HCT116 (cell line): Measurements from ENCODE around the gene INPPL1. TPM values are rescaled to one million over a fixed set of nuclear protein-coding genes. Genes with fewer than 3 reads are reported as not detected.
A peak's percentile ranks its signal among the peaks of the same experiment; 100 is the strongest.

ENCODE experiments used
- ATAC-seq: fragments of 200-7000 bp; cut with Tn5 transposase; 2 replicates; pipeline ENCODE4 v1.9.1; 2020; ENCODE audit warnings: mild to moderate bottlenecking, moderate library complexity
- BruUV-seq: library from RNA; stranded (reverse); fragments of 400-500 nt; replicated peaks from 2 replicates; lab custom pipeline; 2021; lab: Mats Ljungman, UMichigan
- CTCF ChIA-PET: fragments of 300-600 bp; sonication (Branson Sonifier 250); formaldehyde crosslinking; loops from one replicate; lab custom pipeline; 2021; ENCODE audit warnings: antibody characterized with exemption; lab: Charles Lee
- POLR2A ChIA-PET: fragments of 300-600, 350-600 bp; sonication (Branson Sonifier 250); formaldehyde crosslinking; loops from one replicate; lab custom pipeline; 2021; ENCODE audit warnings: antibody characterized with exemption; lab: Charles Lee
- RAD21 ChIA-PET, 2 experiments: fragments of 300-600 bp; sonication (Branson Sonifier 250); formaldehyde crosslinking; loops; one replicate each; lab custom pipeline; 2023; ENCODE audit warnings: low total read pairs in 2 of 2; ENCODE audit not compliant: uncharacterized antibody in 2 of 2, unreplicated experiment in 2 of 2, low non-redundant PET in 1 of 2; lab: Charles Lee
- DNase-seq: peaks from one replicate; pipeline ENCODE4 v3.0.0-alpha.2; 2010; ENCODE audit warnings: low read depth, low spot score
- H2AFZ ChIP-seq: fragments of 200-600 bp; shearing (Covaris generic), sonication (generic); 2 replicates; pipeline ENCODE4 v1.6.1; 2017; ENCODE audit warnings: low read depth, mixed run types, mixed read lengths, antibody characterized with exemption, low read length; ENCODE audit not compliant: poor library complexity, severe bottlenecking
- H3K27ac ChIP-seq: 2 replicates; pipeline ENCODE4 v1.5.1; 2012; ENCODE audit warnings: low read depth, low read length
- H3K27me3 ChIP-seq: fragments of 200-600 bp; sonication (generic); 2 replicates; pipeline ENCODE4 v1.6.1; 2016; ENCODE audit warnings: mixed run types, low read length, mixed read lengths; ENCODE audit not compliant: insufficient read depth
- H3K36me3 ChIP-seq, 2 experiments: fragments of 200-500 bp in 1 of 2; fragments of 200-600 bp in 1 of 2; sonication (Bioruptor generic) in 1 of 2; sonication (generic) in 1 of 2; 2 replicates each; pipeline versions ENCODE4 v1.5.1 to v1.6.1; 2014 to 2016; ENCODE audit warnings: low read length in 2 of 2, inconsistent platforms in 1 of 2, mixed read lengths in 1 of 2, mixed run types in 1 of 2; ENCODE audit not compliant: insufficient read depth in 2 of 2, control insufficient read depth in 1 of 2
- H3K4me1 ChIP-seq, 2 experiments: fragments of 200-600 bp in 1 of 2; sonication (generic) in 1 of 2; 2 replicates each; pipeline versions ENCODE4 v1.5.1 to v1.6.1; 2012 to 2017; ENCODE audit warnings: low read length in 2 of 2, inconsistent platforms in 1 of 2, mild to moderate bottlenecking in 1 of 2, mixed read lengths in 1 of 2, mixed run types in 1 of 2, moderate library complexity in 1 of 2; ENCODE audit not compliant: insufficient read depth in 2 of 2, control insufficient read depth in 1 of 2
- H3K4me2 ChIP-seq: fragments of 200-600 bp; sonication (generic); 2 replicates; pipeline ENCODE4 v1.6.1; 2017; ENCODE audit warnings: mixed run types, low read length, mixed read lengths
- H3K4me3 ChIP-seq, 2 experiments: fragments of 200-600 bp in 1 of 2; sonication (generic) in 1 of 2; replicated peaks in 1 of 2; 2 replicates each; pipeline ENCODE4 v1.5.1; 2011 to 2016; ENCODE audit warnings: low read length in 2 of 2, control low read depth in 1 of 2, low read depth in 1 of 2, mild to moderate bottlenecking in 1 of 2, mixed read lengths in 1 of 2, mixed run types in 1 of 2
- H3K79me2 ChIP-seq: fragments of 200-600 bp; sonication (generic); 2 replicates; pipeline ENCODE4 v1.6.1; 2017; ENCODE audit warnings: mild to moderate bottlenecking, mixed run types, low read length, moderate library complexity, mixed read lengths; ENCODE audit not compliant: insufficient read depth
- H3K9ac ChIP-seq: fragments of 200-600 bp; sonication (generic); 2 replicates; pipeline ENCODE4 v1.6.1; 2016; ENCODE audit warnings: low read length, mixed read lengths
- H3K9me2 ChIP-seq: fragments of 200-600 bp; sonication (generic), shearing (Covaris generic); 2 replicates; pipeline ENCODE4 v1.6.1; 2017; ENCODE audit warnings: mixed run types, mild to moderate bottlenecking, moderate library complexity; ENCODE audit not compliant: insufficient read depth
- H3K9me3 ChIP-seq, 2 experiments: fragments of 200-500 bp in 1 of 2; fragments of 200-600 bp in 1 of 2; sonication (Bioruptor generic) in 1 of 2; sonication (generic) in 1 of 2; 2 replicates each; pipeline ENCODE4 v1.6.1; 2014 to 2017; ENCODE audit warnings: low read length in 2 of 2, mixed read lengths in 2 of 2, inconsistent platforms in 1 of 2, low read depth in 1 of 2, mild to moderate bottlenecking in 1 of 2, mixed run types in 1 of 2, moderate library complexity in 1 of 2; ENCODE audit not compliant: control insufficient read depth in 1 of 2, insufficient read depth in 1 of 2
- H4K20me1 ChIP-seq: fragments of 200-600 bp; sonication (generic), shearing (Covaris generic); 2 replicates; pipeline ENCODE4 v1.6.1; 2017; ENCODE audit warnings: mixed run types, mild to moderate bottlenecking, moderate library complexity; ENCODE audit not compliant: insufficient read depth
- ATF3 ChIP-seq: IDR thresholded peaks from 2 replicates; pipeline ENCODE4 v1.6.1; 2012
- CBX3 ChIP-seq: IDR thresholded peaks from 2 replicates; pipeline ENCODE4 v1.6.1; 2012; ENCODE audit warnings: low read depth
- EGR1 ChIP-seq: IDR thresholded peaks from 2 replicates; pipeline ENCODE4 v1.6.1; 2012; ENCODE audit warnings: low read depth
- MAX ChIP-seq: IDR thresholded peaks from 2 replicates; pipeline ENCODE4 v1.6.1; 2012
- POLR2AphosphoS5 ChIP-seq: IDR thresholded peaks from 2 replicates; pipeline ENCODE4 v1.6.1; 2011; ENCODE audit warnings: mild to moderate bottlenecking, low read depth, low read length, moderate library complexity
- RAD21 ChIP-seq: IDR thresholded peaks from 2 replicates; pipeline ENCODE4 v1.6.1; 2012; ENCODE audit warnings: low read depth, mild to moderate bottlenecking
- SIN3A ChIP-seq: IDR thresholded peaks from 2 replicates; pipeline ENCODE4 v1.6.1; 2012; ENCODE audit warnings: low read depth
- SP1 ChIP-seq: IDR thresholded peaks from 2 replicates; pipeline ENCODE4 v1.6.1; 2012; ENCODE audit warnings: low read depth
- SRF ChIP-seq: IDR thresholded peaks from 2 replicates; pipeline ENCODE4 v1.6.1; 2012; ENCODE audit warnings: low read depth
- TCF7L2 ChIP-seq: IDR thresholded peaks from 2 replicates; pipeline ENCODE4 v1.7.0; 2011; ENCODE audit warnings: borderline replicate concordance, inconsistent platforms; ENCODE audit not compliant: insufficient read depth, insufficient read length; ENCODE audit errors: extremely low read depth
- YY1 ChIP-seq: IDR thresholded peaks from 2 replicates; pipeline ENCODE4 v1.6.1; 2011; ENCODE audit warnings: low read length, low read depth, moderate library complexity, mild to moderate bottlenecking; ENCODE audit not compliant: insufficient replicate concordance; ENCODE audit errors: extremely low read depth
- ZFX ChIP-seq: fragments of 450-650 bp; IDR thresholded peaks from 2 replicates; pipeline ENCODE4 v1.6.1; 2017
- ZNF274 ChIP-seq: fragments of 200-500 bp; sonication (Bioruptor generic); IDR thresholded peaks from 2 replicates; pipeline ENCODE4 v1.6.1; 2014; ENCODE audit warnings: mild to moderate bottlenecking, low read depth, low read length, inconsistent platforms
- intact Hi-C: fragments of 100-400 bp; cut with micrococcal nuclease; formaldehyde crosslinking; loops from 2 replicates; pipeline ENCODE4 v1.10.0; 2022
- total RNA-seq: library from RNA; stranded (reverse); gene quantifications from one replicate; pipeline ENCODE4 v1.2.1, GENCODE V29; 2021; ENCODE audit not compliant: unreplicated experiment
- TF ChIP-seq, protein P1 (sequence below): IDR thresholded peaks from 2 replicates; pipeline ENCODE4 v1.6.1; 2011; ENCODE audit warnings: mild to moderate bottlenecking, low read length, moderate library complexity; ENCODE audit not compliant: insufficient replicate concordance; ENCODE audit errors: extremely low read depth

The INPPL1 gene
- total RNA-seq, 1 experiment from 2014 or later: 132 TPM

DNA sequence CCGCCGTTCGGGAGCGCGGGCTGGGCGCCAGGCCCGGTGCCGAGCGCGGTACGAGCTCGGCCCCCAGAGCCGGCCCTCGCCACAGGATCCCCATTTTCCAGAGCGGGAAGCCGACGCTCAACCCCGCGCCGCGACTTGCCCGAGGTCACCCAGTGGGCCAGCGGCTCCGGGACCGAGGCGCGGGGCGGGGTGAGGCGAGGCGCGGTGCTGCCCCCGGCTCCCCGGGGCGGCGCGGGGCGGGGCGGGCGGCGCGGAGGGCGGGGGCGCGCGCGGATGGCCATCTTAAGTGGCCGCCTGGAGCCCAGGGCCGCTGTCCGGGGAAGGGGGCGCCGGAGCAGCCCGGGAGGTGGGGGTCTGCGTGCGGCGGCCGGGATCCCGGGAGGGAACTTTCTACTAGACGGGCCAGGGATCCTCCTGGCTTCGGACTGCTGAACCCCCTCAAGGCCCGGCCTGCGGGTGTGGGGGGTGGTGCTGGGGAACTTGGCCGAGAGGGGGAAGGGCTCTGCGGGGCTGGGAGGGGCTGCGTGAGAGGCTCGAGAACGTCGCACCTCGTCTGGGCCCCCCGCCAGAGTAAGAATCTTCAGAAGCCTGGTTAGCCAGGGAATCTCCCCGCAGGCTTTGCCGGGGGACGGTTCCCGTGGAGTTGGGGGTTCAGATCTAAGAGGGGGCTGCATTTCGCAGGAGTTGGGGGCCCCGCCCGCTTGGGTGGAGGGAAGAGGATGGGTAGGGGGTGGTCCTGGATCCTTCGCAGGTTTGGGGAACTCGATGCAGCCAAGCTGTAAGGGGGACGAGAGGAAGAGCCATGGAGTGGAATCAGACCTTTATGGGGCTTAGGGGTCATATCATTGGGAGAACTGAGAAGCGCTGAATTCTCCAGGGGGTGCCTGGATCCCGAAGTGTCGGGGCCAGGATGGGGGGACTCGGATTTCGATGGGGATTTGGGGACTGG is 678 bp upstream of the INPPL1 start:
- peak; percentile 8 for DNase-seq
- Histone ChIP-seq H3K4me3 (peak overlapping the region; percentile 88 to 94), H3K4me2 (peak overlapping the region; percentile 99), H3K9me2 (no peaks in the 10 kb centered on the region), H3K9ac (peak overlapping the region; percentile 91), H4K20me1 (no peaks in the 10 kb centered on the region), H3K36me3 (0 out of 4 replicates have a peak, but pooled peaks cover under 1 to 2% of the 10 kb centered on the region in 2 experiments), H2AFZ (peak overlapping the region; percentile 35), H3K27ac (peak overlapping the region; percentile 79), H3K79me2 (peaks cover 10% of the 10 kb centered on the region; the same call in 1 of the 2 replicates), H3K4me1 (peaks cover 17 to 32% of the 10 kb centered on the region in 2 experiments), H3K27me3 (no peaks in the 10 kb centered on the region), H3K9me3 (no peaks in the 10 kb centered on the region)
- ATAC-seq: peak; percentile 75
- TF ChIP-seq SP1 (no peak), EGR1 (no peak), TCF7L2 (no peak), SRF (no peak), MAX (no peak), ZNF274 (no peak), POLR2AphosphoS5 (peak; percentile 61), CBX3 (no peak), ATF3 (no peak), YY1 (peak; percentile 62), RAD21 (no peak), SIN3A (peak; percentile 8; the same call in 1 of the 2 replicates), ZFX (peak; percentile 29; the same call in 1 of the 2 replicates)
- TF ChIP-seq, protein P1, sequence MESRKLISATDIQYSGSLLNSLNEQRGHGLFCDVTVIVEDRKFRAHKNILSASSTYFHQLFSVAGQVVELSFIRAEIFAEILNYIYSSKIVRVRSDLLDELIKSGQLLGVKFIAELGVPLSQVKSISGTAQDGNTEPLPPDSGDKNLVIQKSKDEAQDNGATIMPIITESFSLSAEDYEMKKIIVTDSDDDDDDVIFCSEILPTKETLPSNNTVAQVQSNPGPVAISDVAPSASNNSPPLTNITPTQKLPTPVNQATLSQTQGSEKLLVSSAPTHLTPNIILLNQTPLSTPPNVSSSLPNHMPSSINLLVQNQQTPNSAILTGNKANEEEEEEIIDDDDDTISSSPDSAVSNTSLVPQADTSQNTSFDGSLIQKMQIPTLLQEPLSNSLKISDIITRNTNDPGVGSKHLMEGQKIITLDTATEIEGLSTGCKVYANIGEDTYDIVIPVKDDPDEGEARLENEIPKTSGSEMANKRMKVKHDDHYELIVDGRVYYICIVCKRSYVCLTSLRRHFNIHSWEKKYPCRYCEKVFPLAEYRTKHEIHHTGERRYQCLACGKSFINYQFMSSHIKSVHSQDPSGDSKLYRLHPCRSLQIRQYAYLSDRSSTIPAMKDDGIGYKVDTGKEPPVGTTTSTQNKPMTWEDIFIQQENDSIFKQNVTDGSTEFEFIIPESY: no peak
- ChIA-PET POLR2A (no interaction called here), CTCF (interaction anchor here (0.9 to 1.8 kb wide), 5 partner anchors 14 to 213 kb away, joined by 3 to 6 read pairs (median 4); no protein-coding TSS in a partner anchor), RAD21 (no interaction called here)
- TSS peak; percentile 32 for BruUV-seq
- intact Hi-C loops: loop anchor here (5.0 to 10.0 kb wide), 2 partner anchors 122 to 211 kb away; partner anchors contain the start of genes CLPB and LAMTOR1
